Astrocyte (in vitro differentiated cells and primary cell): ENCODE data around the gene FMN2. TPM values are rescaled to one million over a fixed set of nuclear protein-coding genes. Genes with fewer than 3 reads are reported as not detected.

Source experiments
- DNase-seq: peaks from one replicate; pipeline ENCODE4 v3.0.0-alpha.2; 2010; ENCODE audit warnings: low read depth
- FAIRE-seq: peaks from 2 replicates; lab custom pipeline; 2011; peaks lifted over from hg19 to GRCh38; lab: Jason Lieb, UNC
- H2AFZ ChIP-seq: 2 replicates; pipeline ENCODE4 v1.6.0; 2012; ENCODE audit warnings: low read depth, low read length, inconsistent platforms
- H3K27ac ChIP-seq: 2 replicates; pipeline ENCODE4 v1.5.1; 2011; ENCODE audit warnings: low read depth, low read length, inconsistent platforms
- H3K27me3 ChIP-seq: 2 replicates; pipeline ENCODE4 v1.6.0; 2011; ENCODE audit warnings: low read length, inconsistent platforms; ENCODE audit not compliant: insufficient read depth
- H3K36me3 ChIP-seq: 2 replicates; pipeline ENCODE4 v1.5.1; 2011; ENCODE audit warnings: low read length, inconsistent platforms; ENCODE audit not compliant: insufficient read depth
- H3K4me1 ChIP-seq: 2 replicates; pipeline ENCODE4 v1.5.1; 2011; ENCODE audit warnings: low read length, inconsistent platforms; ENCODE audit not compliant: insufficient read depth
- H3K4me2 ChIP-seq: 2 replicates; pipeline ENCODE4 v1.6.0; 2012; ENCODE audit warnings: low read length, inconsistent platforms
- H3K4me3 ChIP-seq: 2 replicates; pipeline ENCODE4 v1.5.1; 2011; ENCODE audit warnings: low read depth, mild to moderate bottlenecking, low read length, inconsistent platforms; ENCODE audit not compliant: insufficient read depth
- H3K79me2 ChIP-seq: 2 replicates; pipeline ENCODE4 v1.6.0; 2012; ENCODE audit warnings: mild to moderate bottlenecking, low read length, inconsistent platforms; ENCODE audit not compliant: insufficient read depth
- H3K9ac ChIP-seq: 2 replicates; pipeline ENCODE4 v1.6.0; 2012; ENCODE audit warnings: mild to moderate bottlenecking, low read length, inconsistent platforms
- H3K9me3 ChIP-seq: 2 replicates; pipeline ENCODE4 v1.5.1; 2012; ENCODE audit warnings: low read depth, mild to moderate bottlenecking, low read length, inconsistent platforms; ENCODE audit not compliant: insufficient read depth
- H4K20me1 ChIP-seq: 2 replicates; pipeline ENCODE4 v1.6.0; 2012; ENCODE audit warnings: low read length, inconsistent platforms; ENCODE audit not compliant: insufficient read depth
- H3K27ac Mint-ChIP-seq: one replicate; pipeline ENCODE4 v1.8.0; 2021; ENCODE audit warnings: mild to moderate bottlenecking, mixed read lengths; ENCODE audit not compliant: unreplicated experiment
- H3K27me3 Mint-ChIP-seq: one replicate; pipeline ENCODE4 v1.8.0; 2021; ENCODE audit warnings: low read depth, mixed read lengths; ENCODE audit not compliant: unreplicated experiment
- H3K36me3 Mint-ChIP-seq: one replicate; pipeline ENCODE4 v1.8.0; 2021; ENCODE audit warnings: low read depth, mixed read lengths; ENCODE audit not compliant: unreplicated experiment
- H3K4me1 Mint-ChIP-seq: one replicate; pipeline ENCODE4 v1.8.0; 2021; ENCODE audit warnings: low read depth, mixed read lengths; ENCODE audit not compliant: unreplicated experiment
- H3K4me3 Mint-ChIP-seq: one replicate; pipeline ENCODE4 v1.8.0; 2021; ENCODE audit warnings: mild to moderate bottlenecking, moderate library complexity, mixed read lengths; ENCODE audit not compliant: unreplicated experiment
- H3K9me3 Mint-ChIP-seq: one replicate; pipeline ENCODE4 v1.8.0; 2021; ENCODE audit warnings: mild to moderate bottlenecking, mixed read lengths; ENCODE audit not compliant: unreplicated experiment
- EZH2 ChIP-seq: IDR thresholded peaks from 2 replicates; pipeline ENCODE4 v1.6.1; 2012; ENCODE audit warnings: mild to moderate bottlenecking, low read length, inconsistent platforms; ENCODE audit not compliant: insufficient read depth
- total RNA-seq: library from RNA; stranded (reverse); gene quantifications from 2 replicates; pipeline ENCODE4 v1.2.1, GENCODE V29; 2021
- TF ChIP-seq, protein P1 (sequence below): IDR thresholded peaks from 2 replicates; pipeline ENCODE4 v1.5.1; 2011; ENCODE audit warnings: low read depth, mild to moderate bottlenecking, inconsistent platforms, low read length, moderate library complexity; ENCODE audit not compliant: insufficient read depth

FMN2 gene
- total RNA-seq, 1 donor from 2014 or later = 2.4 TPM

DNA sequence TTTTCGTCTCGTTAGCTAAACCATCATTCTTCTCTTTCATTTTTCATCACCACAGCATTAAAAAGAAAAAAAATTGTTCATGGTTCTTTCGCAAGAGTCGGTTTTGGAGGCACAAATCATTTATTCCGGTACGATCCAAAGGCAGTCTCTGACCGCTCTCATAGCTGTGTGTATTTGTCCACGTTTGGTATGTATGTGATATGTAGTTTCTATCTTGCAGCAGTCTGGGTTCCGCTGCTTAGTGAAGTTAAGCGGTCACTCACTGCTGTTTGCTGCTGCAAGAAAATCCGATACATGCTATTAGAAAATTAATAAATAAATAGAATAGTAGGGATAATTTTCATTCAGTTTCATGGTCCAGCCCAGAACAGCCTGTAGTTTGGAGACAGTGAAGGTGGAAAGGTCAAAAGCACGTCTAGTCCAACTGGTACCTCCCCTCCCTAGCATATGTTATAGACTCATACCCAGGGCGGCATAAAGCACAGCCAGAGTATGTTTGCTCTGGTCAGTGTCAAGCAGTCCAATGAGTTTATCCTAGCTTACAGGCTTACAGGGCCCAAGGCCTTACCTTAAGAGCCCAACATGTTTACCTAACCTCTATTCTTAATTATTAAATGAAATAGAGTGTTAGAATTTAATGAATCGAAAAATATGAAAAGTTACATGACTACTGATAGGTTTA is 2.5 kb downstream of the FMN2 start:
- H3K4me1 ChIP-seq = peaks cover 16% of the 10 kb centered on the region
- H3K27ac Mint-ChIP-seq = no peak overlapping the region
- peak overlapping the region; percentile 87 for H2AFZ ChIP-seq
- H3K4me2 ChIP-seq = peak overlapping the region; percentile 97
- H3K9me3 ChIP-seq = no peaks in the 10 kb centered on the region
- TF ChIP-seq, protein P1, sequence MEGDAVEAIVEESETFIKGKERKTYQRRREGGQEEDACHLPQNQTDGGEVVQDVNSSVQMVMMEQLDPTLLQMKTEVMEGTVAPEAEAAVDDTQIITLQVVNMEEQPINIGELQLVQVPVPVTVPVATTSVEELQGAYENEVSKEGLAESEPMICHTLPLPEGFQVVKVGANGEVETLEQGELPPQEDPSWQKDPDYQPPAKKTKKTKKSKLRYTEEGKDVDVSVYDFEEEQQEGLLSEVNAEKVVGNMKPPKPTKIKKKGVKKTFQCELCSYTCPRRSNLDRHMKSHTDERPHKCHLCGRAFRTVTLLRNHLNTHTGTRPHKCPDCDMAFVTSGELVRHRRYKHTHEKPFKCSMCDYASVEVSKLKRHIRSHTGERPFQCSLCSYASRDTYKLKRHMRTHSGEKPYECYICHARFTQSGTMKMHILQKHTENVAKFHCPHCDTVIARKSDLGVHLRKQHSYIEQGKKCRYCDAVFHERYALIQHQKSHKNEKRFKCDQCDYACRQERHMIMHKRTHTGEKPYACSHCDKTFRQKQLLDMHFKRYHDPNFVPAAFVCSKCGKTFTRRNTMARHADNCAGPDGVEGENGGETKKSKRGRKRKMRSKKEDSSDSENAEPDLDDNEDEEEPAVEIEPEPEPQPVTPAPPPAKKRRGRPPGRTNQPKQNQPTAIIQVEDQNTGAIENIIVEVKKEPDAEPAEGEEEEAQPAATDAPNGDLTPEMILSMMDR = no peak
- TF ChIP-seq EZH2 = no peak
- peaks cover 33% of the 10 kb centered on the region for H3K79me2 ChIP-seq
- peak overlapping the region; percentile 81 for H3K4me3 Mint-ChIP-seq
- FAIRE-seq = no peak
- DNase-seq = no peak
- peak overlapping the region; percentile 78 for H3K4me3 ChIP-seq
- H3K27me3 Mint-ChIP-seq = peaks cover 11% of the 10 kb centered on the region
- H3K36me3 ChIP-seq = no peaks in the 10 kb centered on the region
- peak overlapping the region; percentile 83 for H3K9ac ChIP-seq
- H3K27ac ChIP-seq = no peak overlapping the region
- peaks cover 6% of the 10 kb centered on the region for H3K4me1 Mint-ChIP-seq
- no peaks in the 10 kb centered on the region for H3K36me3 Mint-ChIP-seq
- H3K27me3 ChIP-seq = no peaks in the 10 kb centered on the region
- H4K20me1 ChIP-seq = no peaks in the 10 kb centered on the region
- no peaks in the 10 kb centered on the region for H3K9me3 Mint-ChIP-seq

DNA sequence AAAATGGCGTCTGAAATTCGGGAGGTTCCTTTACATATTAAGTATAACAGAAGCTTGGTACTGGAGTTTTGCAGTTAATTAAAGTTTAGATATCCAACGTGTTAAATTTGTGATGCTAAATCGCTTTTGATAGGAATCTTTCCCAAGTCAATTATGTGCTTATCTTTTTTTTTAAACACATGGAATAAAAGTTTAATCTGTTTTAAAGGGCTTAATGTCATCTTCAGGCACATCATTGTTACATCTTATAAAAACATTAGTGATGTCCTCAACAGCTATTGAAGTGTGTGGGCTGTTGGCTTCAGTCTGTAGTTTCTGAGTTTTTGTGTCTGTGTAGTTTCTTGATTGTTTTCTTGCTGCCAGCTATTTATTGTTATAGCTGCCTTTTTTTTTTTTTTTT is 5.3 kb downstream of the FMN2 start:
- Mint-ChIP-seq H3K4me3 (no peak overlapping the region), H3K36me3 (no peaks in the 10 kb centered on the region), H3K27ac (no peak overlapping the region), H3K4me1 (peaks cover 18% of the 10 kb centered on the region), H3K9me3 (no peaks in the 10 kb centered on the region), H3K27me3 (no peaks in the 10 kb centered on the region)
- no peak overlapping the region for H3K9ac ChIP-seq
- H4K20me1 ChIP-seq = no peaks in the 10 kb centered on the region
- no peak overlapping the region for H2AFZ ChIP-seq
- no peak overlapping the region for H3K4me2 ChIP-seq
- no peaks in the 10 kb centered on the region for H3K36me3 ChIP-seq
- no peaks in the 10 kb centered on the region for H3K9me3 ChIP-seq
- TF ChIP-seq, protein P1 = no peak
- no peak for TF ChIP-seq EZH2
- H3K27me3 ChIP-seq = no peaks in the 10 kb centered on the region
- H3K79me2 ChIP-seq = peaks cover 39% of the 10 kb centered on the region
- no peak overlapping the region for H3K4me3 ChIP-seq
- FAIRE-seq (no peak), DNase-seq (no peak)
- peaks cover 32% of the 10 kb centered on the region for H3K4me1 ChIP-seq
- H3K27ac ChIP-seq = no peak overlapping the region

DNA sequence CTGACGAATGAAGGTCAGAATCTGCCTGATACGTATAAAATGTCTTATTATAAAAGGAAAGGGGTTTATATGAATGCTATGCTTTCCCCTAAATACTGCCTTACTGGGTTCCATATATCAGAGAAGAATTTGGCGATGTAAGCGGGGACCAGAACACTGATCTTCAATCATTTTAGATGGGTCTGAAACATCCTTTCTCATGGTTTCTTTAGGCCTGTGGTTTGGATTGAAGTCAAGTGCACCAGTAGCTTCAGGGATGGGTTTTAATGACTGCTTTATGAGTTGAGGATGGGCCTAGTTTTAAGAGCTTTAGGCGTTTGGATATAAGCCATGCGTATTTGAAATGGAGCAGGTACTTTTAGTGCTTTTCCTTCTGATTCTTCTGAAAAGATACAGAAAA is 6.9 kb downstream of the FMN2 start:
- H3K36me3 Mint-ChIP-seq = no peaks in the 10 kb centered on the region
- no peak for FAIRE-seq
- Histone ChIP-seq H3K36me3 (no peaks in the 10 kb centered on the region), H3K4me2 (no peak overlapping the region), H3K27ac (no peak overlapping the region), H3K9me3 (no peaks in the 10 kb centered on the region), H4K20me1 (no peaks in the 10 kb centered on the region), H3K27me3 (no peaks in the 10 kb centered on the region), H3K4me3 (no peak overlapping the region), H3K9ac (no peak overlapping the region), H2AFZ (no peak overlapping the region), H3K79me2 (peaks cover 27% of the 10 kb centered on the region), H3K4me1 (peaks cover 32% of the 10 kb centered on the region)
- H3K9me3 Mint-ChIP-seq = no peaks in the 10 kb centered on the region
- TF ChIP-seq EZH2 = no peak
- TF ChIP-seq, protein P1 = no peak
- no peaks in the 10 kb centered on the region for H3K27me3 Mint-ChIP-seq
- DNase-seq = peak; percentile 39
- H3K4me1 Mint-ChIP-seq = peaks cover 18% of the 10 kb centered on the region
- H3K4me3 Mint-ChIP-seq = no peak overlapping the region
- H3K27ac Mint-ChIP-seq = no peak overlapping the region
